SK-N-SH treated with all-trans-retinoic acid at 6 μM for 48 hours (cell line): ENCODE data around the gene ARSB.

Source experiments
- ATAC-seq: fragments of 200-7000 bp; cut with Tn5 transposase; 3 replicates; pipeline ENCODE4 v1.9.1; 2020; ENCODE audit warnings: mild to moderate bottlenecking, moderate library complexity
- ARNTL ChIP-seq: fragments of 450-650 bp; formaldehyde crosslinking; IDR thresholded peaks from 2 replicates; pipeline ENCODE4 v1.5.0; 2020; ENCODE audit warnings: low read depth, mild to moderate bottlenecking, moderate library complexity, borderline replicate concordance
- BACH2 ChIP-seq: fragments of 250-450 bp; sonication (Bioruptor Pico); IDR thresholded peaks from 2 replicates; pipeline ENCODE4 v1.9.0; 2021; ENCODE audit warnings: mild to moderate bottlenecking, borderline replicate concordance
- CSDC2 ChIP-seq: fragments of 250-450 bp; sonication (Bioruptor Pico); IDR thresholded peaks from 2 replicates; pipeline ENCODE4 v1.5.0; 2020; ENCODE audit warnings: mild to moderate bottlenecking, moderate library complexity
- ESRRG ChIP-seq: fragments of 250-450 bp; sonication (Bioruptor Pico); IDR thresholded peaks from 2 replicates; pipeline ENCODE4 v1.6.1; 2021; ENCODE audit warnings: mild to moderate bottlenecking
- GLIS3 ChIP-seq: fragments of 250-450 bp; sonication (Bioruptor Pico); IDR thresholded peaks from 2 replicates; pipeline ENCODE4 v1.5.0; 2020; ENCODE audit warnings: mild to moderate bottlenecking, moderate library complexity
- ISL1 ChIP-seq: fragments of 250-450 bp; sonication (Bioruptor Pico); IDR thresholded peaks from 2 replicates; pipeline ENCODE4 v2.1.2; 2022; ENCODE audit warnings: mild to moderate bottlenecking, moderate library complexity
- OSR1 ChIP-seq: fragments of 250-450 bp; sonication (Bioruptor Pico); IDR thresholded peaks from 2 replicates; pipeline ENCODE4 v1.8.0; 2022; ENCODE audit warnings: moderate library complexity, mild to moderate bottlenecking, inconsistent platforms
- PPARA ChIP-seq: fragments of 250-450 bp; sonication (Bioruptor Pico); IDR thresholded peaks from 2 replicates; pipeline ENCODE4 v1.5.0; 2020; ENCODE audit warnings: mild to moderate bottlenecking, borderline replicate concordance
- RARB ChIP-seq: fragments of 250-450 bp; sonication (Bioruptor Pico); IDR thresholded peaks from 2 replicates; pipeline ENCODE4 v1.8.0; 2021; ENCODE audit warnings: mild to moderate bottlenecking, moderate library complexity
- SNAI2 ChIP-seq: fragments of 250-450 bp; sonication (Bioruptor Pico); IDR thresholded peaks from 2 replicates; pipeline ENCODE4 v1.5.0; 2020; ENCODE audit warnings: mild to moderate bottlenecking, moderate library complexity
- TCF4 ChIP-seq: fragments of 250-450 bp; sonication (Bioruptor Pico); IDR thresholded peaks from 2 replicates; pipeline ENCODE4 v1.8.0; 2021; ENCODE audit warnings: mild to moderate bottlenecking, moderate library complexity, borderline replicate concordance
- TOX ChIP-seq: fragments of 250-450 bp; sonication (Bioruptor Pico); IDR thresholded peaks from 2 replicates; pipeline ENCODE4 v1.8.0; 2021; ENCODE audit warnings: mild to moderate bottlenecking, moderate library complexity, borderline replicate concordance
- ZC3H10 ChIP-seq: fragments of 250-450 bp; sonication (Bioruptor Pico); IDR thresholded peaks from 2 replicates; pipeline ENCODE4 v1.5.1; 2021; ENCODE audit warnings: mild to moderate bottlenecking, moderate library complexity
- ZFP30 ChIP-seq: fragments of 450-650 bp; formaldehyde crosslinking; IDR thresholded peaks from 2 replicates; pipeline ENCODE4 v1.5.0; 2022; ENCODE audit warnings: mild to moderate bottlenecking, moderate library complexity
- ZNF565 ChIP-seq: fragments of 450-650 bp; formaldehyde crosslinking; conservative IDR thresholded peaks from 2 replicates; pipeline ENCODE4 v1.5.0; 2020; ENCODE audit warnings: low read depth, mild to moderate bottlenecking, moderate library complexity
- ZNF8 ChIP-seq: fragments of 450-650 bp; formaldehyde crosslinking; IDR thresholded peaks from 2 replicates; pipeline ENCODE4 v1.5.0; 2020; ENCODE audit warnings: mild to moderate bottlenecking, moderate library complexity
- TF ChIP-seq, protein P1 (sequence below): fragments of 250-450 bp; sonication (Bioruptor Pico); IDR thresholded peaks from 2 replicates; pipeline ENCODE4 v1.5.1; 2020; ENCODE audit warnings: low read depth, mild to moderate bottlenecking, moderate library complexity
- TF ChIP-seq, protein P2 (sequence below): fragments of 250-450 bp; sonication (Bioruptor Pico); IDR thresholded peaks from 2 replicates; pipeline ENCODE4 v1.5.0; 2020; ENCODE audit warnings: mild to moderate bottlenecking, moderate library complexity
- TF ChIP-seq, protein P3 (sequence below): fragments of 250-450 bp; sonication (Bioruptor Pico); IDR thresholded peaks from 2 replicates; pipeline ENCODE4 v1.5.1; 2021; ENCODE audit warnings: mild to moderate bottlenecking, moderate library complexity
- TF ChIP-seq, protein P4 (sequence below): fragments of 250-450 bp; sonication (Bioruptor Pico); IDR thresholded peaks from 2 replicates; pipeline ENCODE4 v1.8.0; 2021; ENCODE audit warnings: low read depth, mild to moderate bottlenecking, moderate library complexity, borderline replicate concordance
- TF ChIP-seq, protein P5 (sequence below): fragments of 250-450 bp; sonication (Bioruptor Pico); IDR thresholded peaks from 2 replicates; pipeline ENCODE4 v1.8.0; 2020; ENCODE audit warnings: mild to moderate bottlenecking, moderate library complexity, borderline replicate concordance

The ARSB gene

DNA sequence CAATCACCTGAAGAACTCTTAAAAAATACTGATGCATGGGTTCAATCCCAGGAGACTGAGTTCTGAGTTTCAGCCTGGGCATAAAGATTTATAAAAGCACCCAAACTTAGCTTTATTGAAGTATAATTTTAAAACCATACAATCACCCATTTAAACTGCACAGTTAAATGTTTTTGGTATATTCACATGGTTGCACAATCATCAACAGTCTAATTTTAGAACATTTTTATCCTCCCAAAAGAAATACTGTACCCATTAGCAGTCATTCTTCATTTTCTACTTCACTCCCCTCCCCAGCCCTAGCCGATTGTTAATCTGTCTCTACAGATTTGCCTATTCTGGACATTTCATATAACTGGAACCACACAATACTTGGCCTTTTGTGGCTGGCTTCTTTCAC is 141.7 kb downstream of the ARSB start:
- TF ChIP-seq GLIS3 (CRISPR knock-in tag) (no peak), BACH2 (CRISPR knock-in tag) (no peak), ARNTL (CRISPR knock-in tag) (no peak), ZFP30 (no peak), ESRRG (CRISPR knock-in tag) (no peak), TOX (CRISPR knock-in tag) (no peak), ZNF565 (CRISPR knock-in tag) (no peak), RARB (CRISPR knock-in tag) (no peak), SNAI2 (CRISPR knock-in tag) (no peak), PPARA (CRISPR knock-in tag) (no peak), ISL1 (CRISPR knock-in tag) (no peak), TCF4 (CRISPR knock-in tag) (no peak), ZC3H10 (no peak)
- TF ChIP-seq, protein P1, sequence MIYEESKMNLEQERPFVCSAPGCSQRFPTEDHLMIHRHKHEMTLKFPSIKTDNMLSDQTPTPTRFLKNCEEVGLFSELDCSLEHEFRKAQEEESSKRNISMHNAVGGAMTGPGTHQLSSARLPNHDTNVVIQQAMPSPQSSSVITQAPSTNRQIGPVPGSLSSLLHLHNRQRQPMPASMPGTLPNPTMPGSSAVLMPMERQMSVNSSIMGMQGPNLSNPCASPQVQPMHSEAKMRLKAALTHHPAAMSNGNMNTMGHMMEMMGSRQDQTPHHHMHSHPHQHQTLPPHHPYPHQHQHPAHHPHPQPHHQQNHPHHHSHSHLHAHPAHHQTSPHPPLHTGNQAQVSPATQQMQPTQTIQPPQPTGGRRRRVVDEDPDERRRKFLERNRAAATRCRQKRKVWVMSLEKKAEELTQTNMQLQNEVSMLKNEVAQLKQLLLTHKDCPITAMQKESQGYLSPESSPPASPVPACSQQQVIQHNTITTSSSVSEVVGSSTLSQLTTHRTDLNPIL (CRISPR knock-in tag) = no peak
- TF ChIP-seq, protein P2, sequence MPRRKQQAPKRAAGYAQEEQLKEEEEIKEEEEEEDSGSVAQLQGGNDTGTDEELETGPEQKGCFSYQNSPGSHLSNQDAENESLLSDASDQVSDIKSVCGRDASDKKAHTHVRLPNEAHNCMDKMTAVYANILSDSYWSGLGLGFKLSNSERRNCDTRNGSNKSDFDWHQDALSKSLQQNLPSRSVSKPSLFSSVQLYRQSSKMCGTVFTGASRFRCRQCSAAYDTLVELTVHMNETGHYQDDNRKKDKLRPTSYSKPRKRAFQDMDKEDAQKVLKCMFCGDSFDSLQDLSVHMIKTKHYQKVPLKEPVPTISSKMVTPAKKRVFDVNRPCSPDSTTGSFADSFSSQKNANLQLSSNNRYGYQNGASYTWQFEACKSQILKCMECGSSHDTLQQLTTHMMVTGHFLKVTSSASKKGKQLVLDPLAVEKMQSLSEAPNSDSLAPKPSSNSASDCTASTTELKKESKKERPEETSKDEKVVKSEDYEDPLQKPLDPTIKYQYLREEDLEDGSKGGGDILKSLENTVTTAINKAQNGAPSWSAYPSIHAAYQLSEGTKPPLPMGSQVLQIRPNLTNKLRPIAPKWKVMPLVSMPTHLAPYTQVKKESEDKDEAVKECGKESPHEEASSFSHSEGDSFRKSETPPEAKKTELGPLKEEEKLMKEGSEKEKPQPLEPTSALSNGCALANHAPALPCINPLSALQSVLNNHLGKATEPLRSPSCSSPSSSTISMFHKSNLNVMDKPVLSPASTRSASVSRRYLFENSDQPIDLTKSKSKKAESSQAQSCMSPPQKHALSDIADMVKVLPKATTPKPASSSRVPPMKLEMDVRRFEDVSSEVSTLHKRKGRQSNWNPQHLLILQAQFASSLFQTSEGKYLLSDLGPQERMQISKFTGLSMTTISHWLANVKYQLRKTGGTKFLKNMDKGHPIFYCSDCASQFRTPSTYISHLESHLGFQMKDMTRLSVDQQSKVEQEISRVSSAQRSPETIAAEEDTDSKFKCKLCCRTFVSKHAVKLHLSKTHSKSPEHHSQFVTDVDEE (CRISPR knock-in tag) = no peak
- TF ChIP-seq, protein P3, sequence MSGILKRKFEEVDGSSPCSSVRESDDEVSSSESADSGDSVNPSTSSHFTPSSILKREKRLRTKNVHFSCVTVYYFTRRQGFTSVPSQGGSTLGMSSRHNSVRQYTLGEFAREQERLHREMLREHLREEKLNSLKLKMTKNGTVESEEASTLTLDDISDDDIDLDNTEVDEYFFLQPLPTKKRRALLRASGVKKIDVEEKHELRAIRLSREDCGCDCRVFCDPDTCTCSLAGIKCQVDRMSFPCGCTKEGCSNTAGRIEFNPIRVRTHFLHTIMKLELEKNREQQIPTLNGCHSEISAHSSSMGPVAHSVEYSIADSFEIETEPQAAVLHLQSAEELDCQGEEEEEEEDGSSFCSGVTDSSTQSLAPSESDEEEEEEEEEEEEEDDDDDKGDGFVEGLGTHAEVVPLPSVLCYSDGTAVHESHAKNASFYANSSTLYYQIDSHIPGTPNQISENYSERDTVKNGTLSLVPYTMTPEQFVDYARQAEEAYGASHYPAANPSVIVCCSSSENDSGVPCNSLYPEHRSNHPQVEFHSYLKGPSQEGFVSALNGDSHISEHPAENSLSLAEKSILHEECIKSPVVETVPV (CRISPR knock-in tag) = no peak
- TF ChIP-seq, all 23 proteins: peak for 0
- ATAC-seq = no peak

DNA sequence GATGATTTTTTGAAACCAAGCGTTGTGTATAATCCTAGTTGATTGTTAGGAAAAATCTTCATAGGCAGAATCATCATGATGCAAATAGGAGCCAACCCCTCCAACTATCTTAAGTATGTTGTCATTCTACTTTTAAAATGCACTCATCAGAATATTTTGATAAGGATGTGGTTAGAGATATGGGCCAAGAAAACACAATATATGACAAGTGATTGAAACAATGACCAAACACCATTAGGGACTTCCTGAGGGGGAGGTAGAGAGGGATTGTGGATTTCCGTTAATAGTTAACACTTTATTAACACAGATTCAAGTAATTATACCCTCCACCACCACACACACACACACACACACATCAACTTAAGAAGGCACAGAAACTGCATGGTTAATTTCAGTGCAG is 143.3 kb downstream of the ARSB start:
- ATAC-seq = no peak
- peak; percentile 86 for TF ChIP-seq ISL1 (CRISPR knock-in tag)
- no peak for TF ChIP-seq BACH2 (CRISPR knock-in tag)

DNA sequence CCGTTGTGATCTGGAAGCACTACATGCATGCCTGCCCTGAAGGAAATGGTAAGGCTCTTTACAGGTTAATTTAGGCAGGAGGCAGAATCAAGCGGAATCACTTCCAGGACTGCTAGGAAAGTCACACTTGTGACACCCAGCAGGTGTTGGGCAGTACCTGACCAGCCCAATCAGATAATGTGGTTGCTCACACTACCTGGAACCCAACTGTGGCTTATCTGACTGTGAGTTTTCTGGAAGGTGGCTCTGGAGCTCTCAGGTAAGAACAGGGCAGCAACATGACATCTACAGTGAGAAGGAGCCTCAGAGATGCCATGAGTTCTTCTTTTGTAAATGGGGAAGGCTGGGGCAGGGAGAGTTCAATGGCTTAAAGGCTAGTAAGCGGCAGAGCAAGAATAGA is 146.4 kb downstream of the ARSB start:
- no peak for TF ChIP-seq ZNF565 (CRISPR knock-in tag)
- no peak for TF ChIP-seq RARB (CRISPR knock-in tag)
- no peak for TF ChIP-seq ZFP30
- no peak for TF ChIP-seq GLIS3 (CRISPR knock-in tag)
- no peak for TF ChIP-seq BACH2 (CRISPR knock-in tag)
- TF ChIP-seq, protein P4, sequence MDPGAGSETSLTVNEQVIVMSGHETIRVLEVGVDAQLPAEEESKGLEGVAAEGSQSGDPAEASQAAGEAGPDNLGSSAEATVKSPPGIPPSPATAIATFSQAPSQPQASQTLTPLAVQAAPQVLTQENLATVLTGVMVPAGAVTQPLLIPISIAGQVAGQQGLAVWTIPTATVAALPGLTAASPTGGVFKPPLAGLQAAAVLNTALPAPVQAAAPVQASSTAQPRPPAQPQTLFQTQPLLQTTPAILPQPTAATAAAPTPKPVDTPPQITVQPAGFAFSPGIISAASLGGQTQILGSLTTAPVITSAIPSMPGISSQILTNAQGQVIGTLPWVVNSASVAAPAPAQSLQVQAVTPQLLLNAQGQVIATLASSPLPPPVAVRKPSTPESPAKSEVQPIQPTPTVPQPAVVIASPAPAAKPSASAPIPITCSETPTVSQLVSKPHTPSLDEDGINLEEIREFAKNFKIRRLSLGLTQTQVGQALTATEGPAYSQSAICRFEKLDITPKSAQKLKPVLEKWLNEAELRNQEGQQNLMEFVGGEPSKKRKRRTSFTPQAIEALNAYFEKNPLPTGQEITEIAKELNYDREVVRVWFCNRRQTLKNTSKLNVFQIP (CRISPR knock-in tag) = no peak
- TF ChIP-seq ARNTL (CRISPR knock-in tag) = no peak
- TF ChIP-seq, protein P5, sequence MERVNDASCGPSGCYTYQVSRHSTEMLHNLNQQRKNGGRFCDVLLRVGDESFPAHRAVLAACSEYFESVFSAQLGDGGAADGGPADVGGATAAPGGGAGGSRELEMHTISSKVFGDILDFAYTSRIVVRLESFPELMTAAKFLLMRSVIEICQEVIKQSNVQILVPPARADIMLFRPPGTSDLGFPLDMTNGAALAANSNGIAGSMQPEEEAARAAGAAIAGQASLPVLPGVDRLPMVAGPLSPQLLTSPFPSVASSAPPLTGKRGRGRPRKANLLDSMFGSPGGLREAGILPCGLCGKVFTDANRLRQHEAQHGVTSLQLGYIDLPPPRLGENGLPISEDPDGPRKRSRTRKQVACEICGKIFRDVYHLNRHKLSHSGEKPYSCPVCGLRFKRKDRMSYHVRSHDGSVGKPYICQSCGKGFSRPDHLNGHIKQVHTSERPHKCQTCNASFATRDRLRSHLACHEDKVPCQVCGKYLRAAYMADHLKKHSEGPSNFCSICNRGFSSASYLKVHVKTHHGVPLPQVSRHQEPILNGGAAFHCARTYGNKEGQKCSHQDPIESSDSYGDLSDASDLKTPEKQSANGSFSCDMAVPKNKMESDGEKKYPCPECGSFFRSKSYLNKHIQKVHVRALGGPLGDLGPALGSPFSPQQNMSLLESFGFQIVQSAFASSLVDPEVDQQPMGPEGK (CRISPR knock-in tag) = no peak
- TF ChIP-seq ZNF8 (CRISPR knock-in tag) = no peak
- TF ChIP-seq ZC3H10 = no peak
- TF ChIP-seq, all 23 proteins: peak for 0
- no peak for ATAC-seq

DNA sequence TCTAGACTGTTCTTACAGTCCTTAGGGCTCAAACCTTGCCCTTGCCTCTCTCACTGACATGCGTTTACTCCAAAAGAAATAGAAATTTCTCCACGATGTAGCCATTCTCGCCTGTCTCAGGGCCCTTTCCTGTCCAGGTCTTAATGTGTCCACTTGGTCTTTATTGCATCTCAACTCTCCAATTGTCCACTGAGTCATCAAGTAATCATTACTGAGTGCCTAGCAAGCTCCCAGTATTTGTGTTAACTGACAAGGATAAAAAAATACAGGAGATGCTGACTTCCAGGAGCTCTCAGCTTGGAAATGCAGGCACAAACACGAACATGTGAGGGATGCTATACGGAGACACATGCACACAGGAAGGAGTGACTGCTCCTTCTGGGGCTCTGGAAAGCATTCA is 147.3 kb downstream of the ARSB start:
- no peak for ATAC-seq
- TF ChIP-seq, protein P3 (CRISPR knock-in tag) = no peak
- no peak for TF ChIP-seq ZNF8 (CRISPR knock-in tag)
- no peak for TF ChIP-seq CSDC2 (CRISPR knock-in tag)
- no peak for TF ChIP-seq ZC3H10
- TF ChIP-seq ARNTL (CRISPR knock-in tag) = no peak
- TF ChIP-seq OSR1 (CRISPR knock-in tag) = no peak
- TF ChIP-seq ZFP30 = no peak
- no peak for TF ChIP-seq ESRRG (CRISPR knock-in tag)
- TF ChIP-seq TCF4 (CRISPR knock-in tag) = no peak
- TF ChIP-seq, protein P2 (CRISPR knock-in tag) = no peak
